Astrocyte of the cerebellum (primary cell): Measurements from ENCODE around the gene GBP2.
"Not testable (repeated sequence)": the region's sequence is repeated elsewhere in the genome, so short reads cannot be mapped to it uniquely, and the experiment has no call there.

ENCODE experiments used
- DNase-seq: peaks from one replicate; pipeline ENCODE4 v3.0.0-alpha.2; 2011; ENCODE audit warnings: low read depth
- H3K4me3 ChIP-seq: 2 replicates; pipeline ENCODE4 v1.5.1; 2011; ENCODE audit warnings: mild to moderate bottlenecking, low read depth, low read length, moderate library complexity
- CTCF ChIP-seq: IDR thresholded peaks from 2 replicates; pipeline ENCODE4 v1.5.1; 2012; ENCODE audit warnings: low read length, low read depth, moderate library complexity, mild to moderate bottlenecking; ENCODE audit errors: missing control alignments
- in situ Hi-C: cut with HindIII; loops from 2 replicates; pipeline ENCODE4 v1.10.0; 2017; ENCODE audit warnings: low sequenced_read_pairs

GBP2 gene

GRCh38 chr1:89088572-89088971, 37.3 kb downstream of the GBP2 start:
- in situ Hi-C loops = no loop called here
- TF ChIP-seq CTCF = no peak
- DNase-seq = no peak
- no peak overlapping the region for H3K4me3 ChIP-seq

GRCh38 chr1:89087241-89087640, 38.7 kb downstream of the GBP2 start:
- TF ChIP-seq CTCF = no peak
- no peak overlapping the region for H3K4me3 ChIP-seq
- in situ Hi-C loops = no loop called here
- no peak for DNase-seq

- H3K4me3 ChIP-seq = no peak overlapping the region
- peak; percentile 34 for DNase-seq
- peak; percentile 66 for TF ChIP-seq CTCF
- in situ Hi-C loops = no loop called here
Measured at GRCh38 chr1:89085781-89086180, 40.1 kb downstream of the GBP2 start.

GRCh38 chr1:89081005-89081404, 44.9 kb downstream of the GBP2 start:
- in situ Hi-C loops = no loop called here
- no peak overlapping the region for H3K4me3 ChIP-seq
- TF ChIP-seq CTCF = no peak
- no peak for DNase-seq

GRCh38 chr1:89080068-89080467, 45.8 kb downstream of the GBP2 start:
- H3K4me3 ChIP-seq, in situ Hi-C loops, DNase-seq: not testable (repeated sequence)

GRCh38 chr1:89072466-89073065, 53.3 kb downstream of the GBP2 start:
- H3K4me3 ChIP-seq, in situ Hi-C loops, DNase-seq: not testable (repeated sequence)

GRCh38 chr1:89070509-89070908, 55.4 kb downstream of the GBP2 start:
- no peak for DNase-seq
- no peak overlapping the region for H3K4me3 ChIP-seq

More at GRCh38 chr1:89070509-89070908, 55.4 kb downstream of the GBP2 start:
- in situ Hi-C loops = no loop called here
- no peak for TF ChIP-seq CTCF
